C4-2B (cell line): ENCODE results near the gene EPDR1.

Experiments used
- H3K27ac ChIP-seq: fragments of 450-650 bp; 2 replicates; pipeline ENCODE4 v1.5.1; 2017
- CTCF ChIP-seq: fragments of 450-650 bp; conservative IDR thresholded peaks from 2 replicates; pipeline ENCODE4 v1.5.1; 2017; ENCODE audit warnings: mild to moderate bottlenecking
- ZFX ChIP-seq: fragments of 450-650 bp; IDR thresholded peaks from 2 replicates; pipeline ENCODE4 v1.6.1; 2017

EPDR1 gene

GRCh38 chr7:37981664-37982063 lies 61.2 kb downstream of the EPDR1 start:
- no peak for TF ChIP-seq ZFX
- no peak for TF ChIP-seq CTCF
- no peak overlapping the region for H3K27ac ChIP-seq

GRCh38 chr7:37982423-37982822 lies 62.0 kb downstream of the EPDR1 start:
- TF ChIP-seq CTCF (no peak), ZFX (no peak)
- H3K27ac ChIP-seq: no peak overlapping the region

GRCh38 chr7:37984750-37985390 lies 64.4 kb downstream of the EPDR1 start:
- no peak overlapping the region for H3K27ac ChIP-seq
- no peak for TF ChIP-seq ZFX
- no peak for TF ChIP-seq CTCF

- TF ChIP-seq CTCF (no peak), ZFX (no peak)
- H3K27ac ChIP-seq: no peak overlapping the region
Measured at GRCh38 chr7:37986908-37987330, 66.5 kb downstream of the EPDR1 start.

- no peak overlapping the region for H3K27ac ChIP-seq
- no peak for TF ChIP-seq CTCF
- TF ChIP-seq ZFX: no peak
Measured at GRCh38 chr7:37987732-37988131, 67.3 kb downstream of the EPDR1 start.

- no peak overlapping the region for H3K27ac ChIP-seq
- no peak for TF ChIP-seq CTCF
Measured at GRCh38 chr7:37988721-37989650, 68.5 kb downstream of the EPDR1 start.

GRCh38 chr7:37990337-37990736 lies 69.9 kb downstream of the EPDR1 start:
- no peak for TF ChIP-seq ZFX
- TF ChIP-seq CTCF: no peak
- no peak overlapping the region for H3K27ac ChIP-seq
